NCI-H2196 treated with DMSO at 0.1 percent for 48 hours (cell line): ENCODE measurements around the gene TEAD3.
"Not testable (repeated sequence)": the region's sequence is repeated elsewhere in the genome, so short reads cannot be mapped to it uniquely, and the experiment has no call there.

Experiments
- DNase-seq: peaks from one replicate; lab custom pipeline; 2025; ENCODE audit not compliant: unreplicated experiment; lab: John Stamatoyannopoulos, UW

The TEAD3 gene

DNA sequence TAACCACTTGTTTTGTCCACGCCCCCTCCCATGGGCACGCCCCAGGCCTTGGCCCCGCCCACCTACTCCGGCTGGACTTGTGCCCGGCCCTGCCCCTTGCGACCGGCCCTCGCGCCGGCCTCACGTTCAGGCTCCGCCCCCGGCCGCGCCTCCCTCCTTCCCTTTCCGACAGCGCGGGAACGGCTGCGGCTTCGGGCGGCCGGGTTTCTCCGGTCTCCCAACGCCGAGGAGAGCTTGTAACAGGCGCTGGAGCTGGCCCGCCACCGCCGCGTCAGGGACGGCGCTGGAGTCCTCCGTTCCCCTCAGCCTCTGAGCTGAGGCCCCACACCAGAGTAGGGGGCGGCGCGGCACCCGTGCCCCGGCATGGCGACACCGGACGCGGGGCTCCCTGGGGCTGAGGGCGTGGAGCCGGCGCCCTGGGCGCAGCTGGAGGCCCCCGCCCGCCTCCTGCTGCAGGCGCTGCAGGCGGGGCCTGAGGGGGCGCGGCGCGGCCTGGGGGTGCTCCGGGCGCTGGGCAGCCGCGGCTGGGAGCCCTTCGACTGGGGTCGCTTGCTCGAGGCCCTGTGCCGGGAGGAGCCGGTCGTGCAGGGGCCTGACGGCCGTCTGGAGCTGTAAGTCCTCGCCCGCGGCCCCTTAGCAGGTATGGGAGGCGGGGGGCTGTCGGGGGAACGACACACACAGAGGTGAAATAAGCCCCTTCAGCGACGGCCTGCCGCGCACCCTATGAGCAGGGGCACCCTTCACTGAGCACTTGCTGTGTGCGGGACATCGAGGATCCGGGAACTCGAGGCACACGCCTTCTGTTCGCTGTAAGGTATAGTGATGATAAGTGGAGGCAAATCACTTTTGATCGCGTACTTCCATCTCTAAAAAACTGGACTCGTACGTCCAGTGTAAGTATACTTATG lies 44.4 kb downstream of the TEAD3 start, which contains the start of gene FANCE:
FANCE (plus strand) TSS at position 156 of the 908 bp plus-strand sequence; CDS start at position 364, 208 bp downstream.
- peak; percentile 64 for DNase-seq

GRCh38 chr6:35451354-35452182 lies 45.3 kb downstream of the TEAD3 start:
- no peak for DNase-seq

DNA sequence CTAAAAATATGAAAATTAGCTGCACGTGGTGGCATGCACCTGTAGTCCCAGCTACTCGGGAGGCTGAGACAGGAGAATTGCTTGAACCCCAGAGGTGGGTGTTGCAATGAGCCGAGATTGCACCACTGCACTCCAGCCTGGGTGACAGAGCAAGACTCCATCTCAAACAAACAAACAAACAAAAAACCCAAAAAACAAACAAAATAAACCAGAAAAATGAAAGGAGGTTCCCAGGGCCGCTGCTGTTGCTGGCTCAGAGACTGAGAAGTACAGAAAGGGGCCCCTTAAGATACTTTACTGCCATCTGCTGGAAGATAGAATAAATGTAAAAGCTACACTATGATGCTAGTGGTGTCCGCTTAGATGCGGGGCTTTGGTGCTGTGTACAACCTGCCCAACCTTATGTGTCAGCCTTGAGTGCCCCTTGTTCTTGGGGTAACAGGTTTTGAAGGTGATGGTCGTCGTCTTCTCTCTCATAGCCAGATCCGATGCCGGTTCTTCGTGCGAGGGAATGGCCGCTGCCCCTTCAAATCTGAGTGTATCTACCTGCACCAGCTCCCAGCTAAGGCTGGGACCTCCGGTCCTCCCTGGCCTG lies 47.5 kb downstream of the TEAD3 start:
- peak; percentile 75 for DNase-seq

- no peak for DNase-seq
Measured at GRCh38 chr6:35448191-35448590, 48.7 kb downstream of the TEAD3 start.

DNA sequence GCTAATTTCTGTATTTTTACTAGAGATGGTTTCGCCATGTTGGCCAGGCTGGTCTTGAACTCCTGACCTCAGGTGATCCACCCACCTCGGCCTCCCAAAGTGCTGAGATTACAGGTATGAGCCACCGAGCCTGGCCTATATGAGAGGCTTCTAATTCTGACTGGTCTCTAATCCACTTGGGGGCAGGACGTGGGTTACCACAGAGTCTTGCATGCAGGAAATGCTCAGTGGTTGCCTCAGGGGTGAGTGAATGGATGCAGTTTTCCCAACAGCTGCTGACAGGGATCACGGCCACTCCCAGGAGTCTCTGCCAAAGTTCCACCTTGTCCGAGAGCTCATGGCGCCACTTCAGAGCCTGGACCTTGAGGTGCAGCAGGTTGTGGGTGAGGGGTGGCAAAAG lies 51.2 kb downstream of the TEAD3 start:
- DNase-seq, result no peak

GRCh38 chr6:35443341-35444030 lies 53.4 kb downstream of the TEAD3 start:
- DNase-seq, result no peak

GRCh38 chr6:35442693-35443092 lies 54.2 kb downstream of the TEAD3 start:
- no peak for DNase-seq

GRCh38 chr6:35441642-35442041 lies 55.2 kb downstream of the TEAD3 start:
- no peak for DNase-seq

DNA sequence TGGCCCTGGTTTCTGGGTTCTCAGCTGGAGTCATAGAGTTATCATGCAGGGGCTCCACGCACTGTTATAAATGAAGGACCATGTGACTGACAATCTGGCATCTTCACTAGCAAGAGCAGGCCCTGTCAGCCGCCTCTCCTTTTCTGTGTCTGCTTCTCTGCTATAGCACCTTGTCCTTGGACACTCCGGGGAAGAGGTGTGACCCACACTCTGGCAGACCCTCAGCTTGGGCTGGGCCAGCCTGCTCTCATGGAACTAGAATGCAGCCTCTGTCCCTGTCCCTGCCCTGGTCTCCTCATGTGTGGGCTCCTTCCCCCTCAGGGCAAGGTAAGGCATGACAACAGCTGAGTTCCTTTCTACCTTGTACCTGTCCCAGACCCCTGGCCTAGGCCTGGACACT lies 55.7 kb downstream of the TEAD3 start:
- DNase-seq, result no peak

- DNase-seq, result no peak
Measured at GRCh38 chr6:35439308-35439707, 57.6 kb downstream of the TEAD3 start.

GRCh38 chr6:35438378-35439065 lies 58.4 kb downstream of the TEAD3 start:
- not testable (repeated sequence) for DNase-seq

- no peak for DNase-seq
Measured at GRCh38 chr6:35436071-35436857, 60.6 kb downstream of the TEAD3 start.

- no peak for DNase-seq
Measured at GRCh38 chr6:35435074-35435837, 61.6 kb downstream of the TEAD3 start.

DNA sequence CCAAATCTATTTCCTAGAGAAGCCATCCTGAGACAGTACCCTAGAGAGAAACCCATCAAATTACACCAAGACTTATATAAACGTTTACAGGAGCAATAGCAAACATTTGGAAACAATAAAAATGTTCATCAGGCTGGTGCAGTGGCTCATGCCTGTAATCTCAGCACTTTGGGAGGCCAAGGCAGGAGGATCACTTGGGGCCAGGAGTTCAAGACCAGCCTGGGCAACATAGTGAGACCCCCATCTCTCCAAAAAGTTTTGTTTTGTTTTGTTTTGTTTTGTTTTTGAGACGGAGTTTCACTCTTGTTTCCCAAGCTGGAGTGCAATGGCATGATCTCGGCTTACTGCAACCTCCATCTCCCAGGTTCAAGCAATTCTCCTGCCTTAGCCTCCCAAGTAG lies 64.2 kb downstream of the TEAD3 start:
- not testable (repeated sequence) for DNase-seq

DNA sequence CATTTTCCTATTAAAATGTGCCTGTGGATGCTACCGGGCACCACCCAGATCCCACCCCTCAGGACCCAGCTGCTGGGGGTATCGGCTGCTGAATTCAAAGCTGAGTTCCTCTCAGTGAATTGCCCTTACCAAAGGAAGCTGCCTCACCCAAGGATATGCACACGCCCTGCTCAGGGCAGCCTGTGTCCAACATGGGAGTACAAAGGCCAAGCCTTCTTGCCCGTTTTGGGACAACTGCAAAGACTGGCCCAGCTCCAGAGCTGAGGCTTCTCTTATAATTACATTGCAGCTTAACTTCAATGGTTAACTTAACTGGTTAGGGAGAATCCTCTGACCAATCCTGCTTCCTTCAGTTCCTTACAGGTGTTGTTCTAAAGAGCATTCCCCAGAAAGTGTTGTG lies 64.6 kb downstream of the TEAD3 start:
- no peak for DNase-seq

DNA sequence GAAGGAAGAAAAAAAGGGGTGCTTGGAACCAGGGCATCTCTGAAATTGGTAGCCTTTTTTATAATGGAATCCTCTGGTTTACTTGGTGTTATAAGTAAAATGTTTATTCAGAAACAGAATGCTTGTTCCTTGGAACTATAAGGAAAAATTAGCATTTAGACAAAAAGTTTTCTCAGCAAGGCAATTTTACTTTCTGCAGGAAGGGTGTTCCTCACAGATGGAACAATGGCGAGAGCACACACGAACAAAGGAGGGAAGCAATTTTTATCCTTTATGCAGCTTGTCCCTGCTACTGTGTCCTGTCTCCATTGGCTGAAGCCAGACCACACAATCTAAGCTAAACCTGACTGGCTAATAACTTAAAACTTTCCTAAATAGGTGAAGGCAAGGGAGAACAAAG lies 67.4 kb downstream of the TEAD3 start:
- no peak for DNase-seq

- no peak for DNase-seq
Measured at GRCh38 chr6:35428421-35429149, 68.3 kb downstream of the TEAD3 start.

GRCh38 chr6:35427851-35428321 lies 69.0 kb downstream of the TEAD3 start:
- DNase-seq, result no peak
